C4-2B (cell line): ENCODE results near the gene IL20.

Experiments
- CTCF ChIP-seq: fragments of 450-650 bp; conservative IDR thresholded peaks from 2 replicates; pipeline ENCODE4 v1.5.1; 2017; ENCODE audit warnings: mild to moderate bottlenecking
- ZFX ChIP-seq: fragments of 450-650 bp; IDR thresholded peaks from 2 replicates; pipeline ENCODE4 v1.6.1; 2017

GRCh38 chr1:206904423-206905142 is 39.2 kb downstream of the IL20 start:
- TF ChIP-seq CTCF (no peak), ZFX (no peak)
